Endodermal cell (in vitro differentiated cells): ENCODE data around the gene CAMK2A. TPM values are rescaled to one million over a fixed set of nuclear protein-coding genes. Genes with fewer than 3 reads are reported as not detected.
A peak's percentile ranks its signal among the peaks of the same experiment; 100 is the strongest.

Experiments used
- DNase-seq: peaks from one replicate; pipeline ENCODE4 v3.0.0-alpha.2; 2017
- H3K27ac ChIP-seq: 2 replicates; pipeline ENCODE4 v1.5.1; 2013; ENCODE audit warnings: mild to moderate bottlenecking, low read depth, low read length, moderate library complexity
- H3K27me3 ChIP-seq: 2 replicates; pipeline ENCODE4 v1.6.1; 2013; ENCODE audit warnings: mild to moderate bottlenecking, low read length, moderate library complexity; ENCODE audit not compliant: insufficient read depth, control insufficient read depth, poor library complexity, severe bottlenecking
- H3K36me3 ChIP-seq: 2 replicates; pipeline ENCODE4 v1.7.0; 2013; ENCODE audit warnings: mild to moderate bottlenecking, low read length, moderate library complexity; ENCODE audit not compliant: control insufficient read depth, insufficient read depth
- H3K4me1 ChIP-seq: one replicate; pipeline ENCODE4 v1.7.0; 2013; ENCODE audit warnings: low read length; ENCODE audit not compliant: control insufficient read depth, insufficient read depth
- H3K4me3 ChIP-seq: 2 replicates; pipeline ENCODE4 v1.5.1; 2013; ENCODE audit warnings: mild to moderate bottlenecking, low read length, moderate library complexity
- H3K9ac ChIP-seq: 2 replicates; pipeline ENCODE4 v1.6.1; 2013; ENCODE audit warnings: mild to moderate bottlenecking, low read length, moderate library complexity; ENCODE audit not compliant: poor library complexity, severe bottlenecking; ENCODE audit errors: extremely low read depth
- H3K9me3 ChIP-seq: 2 replicates; pipeline ENCODE4 v1.6.1; 2013; ENCODE audit warnings: mild to moderate bottlenecking, low read length, moderate library complexity; ENCODE audit not compliant: control insufficient read depth
- H3K27ac Mint-ChIP-seq: 2 replicates; pipeline ENCODE4 v1.8.0; 2020; ENCODE audit warnings: mixed read lengths
- H3K27me3 Mint-ChIP-seq: 2 replicates; pipeline ENCODE4 v1.8.0; 2021; ENCODE audit warnings: mild to moderate bottlenecking, mixed read lengths; ENCODE audit not compliant: insufficient read depth
- H3K36me3 Mint-ChIP-seq: 2 replicates; pipeline ENCODE4 v1.8.0; 2020; ENCODE audit warnings: low read depth, mixed read lengths
- H3K4me1 Mint-ChIP-seq: 2 replicates; pipeline ENCODE4 v1.8.0; 2020; ENCODE audit warnings: mixed read lengths
- H3K4me3 Mint-ChIP-seq: 2 replicates; pipeline ENCODE4 v1.8.0; 2020; ENCODE audit warnings: mild to moderate bottlenecking, moderate library complexity, mixed read lengths
- H3K9me3 Mint-ChIP-seq: 2 replicates; pipeline ENCODE4 v1.8.0; 2020; ENCODE audit warnings: mild to moderate bottlenecking, mixed read lengths
- WGBS, 2 experiments: methylation state at CpG; one replicate each; pipeline versions ENCODE4 v1.1.5 to v1.1.7; 2013; ENCODE audit warnings: missing lambda C conversion rate in 2 of 2, mixed read lengths in 1 of 2; ENCODE audit not compliant: insufficient coverage in 1 of 2, insufficient read length in 1 of 2; 5-methylcytosine and 5-hydroxymethylcytosine counted together
- total RNA-seq, 2 donors: library from RNA; stranded (reverse); fragmentation: NEBNext Ultra II Directional in 1 of 2; extraction: Animal tissue kit (Norgen Biotek cat#: 25700) in 1 of 2; gene quantifications; 2 replicates in 1 of 2; 3 replicates in 1 of 2; pipeline ENCODE4 v1.2.1, GENCODE V29; 2021
- TF ChIP-seq, protein P1 (sequence below): fragments of 200-600 bp; sonication (generic); conservative IDR thresholded peaks from 2 replicates; pipeline ENCODE4 v1.5.0; 2021; ENCODE audit warnings: antibody characterized with exemption, mild to moderate bottlenecking

CAMK2A gene
- total RNA-seq, 2 donors from 2014 or later = 0.31 to 0.49 TPM

- no peaks in the 10 kb centered on the region for H3K36me3 Mint-ChIP-seq
- no peaks in the 10 kb centered on the region for H3K9me3 Mint-ChIP-seq
- Histone ChIP-seq H3K36me3 (no peaks in the 10 kb centered on the region), H3K27ac (no peak overlapping the region), H3K4me1 (no peaks in the 10 kb centered on the region), H3K4me3 (no peak overlapping the region), H3K9ac (no peak overlapping the region), H3K9me3 (no peaks in the 10 kb centered on the region), H3K27me3 (peaks cover 17% of the 10 kb centered on the region)
- H3K4me1 Mint-ChIP-seq = peaks cover 7% of the 10 kb centered on the region
- 92 to 97% methylated on average over 2 of the region's 2 CpGs for WGBS, 2 experiments
- no peak overlapping the region for H3K4me3 Mint-ChIP-seq
- H3K27me3 Mint-ChIP-seq = peaks cover 55% of the 10 kb centered on the region
- DNase-seq = no peak
- no peak overlapping the region for H3K27ac Mint-ChIP-seq
- TF ChIP-seq, protein P1, sequence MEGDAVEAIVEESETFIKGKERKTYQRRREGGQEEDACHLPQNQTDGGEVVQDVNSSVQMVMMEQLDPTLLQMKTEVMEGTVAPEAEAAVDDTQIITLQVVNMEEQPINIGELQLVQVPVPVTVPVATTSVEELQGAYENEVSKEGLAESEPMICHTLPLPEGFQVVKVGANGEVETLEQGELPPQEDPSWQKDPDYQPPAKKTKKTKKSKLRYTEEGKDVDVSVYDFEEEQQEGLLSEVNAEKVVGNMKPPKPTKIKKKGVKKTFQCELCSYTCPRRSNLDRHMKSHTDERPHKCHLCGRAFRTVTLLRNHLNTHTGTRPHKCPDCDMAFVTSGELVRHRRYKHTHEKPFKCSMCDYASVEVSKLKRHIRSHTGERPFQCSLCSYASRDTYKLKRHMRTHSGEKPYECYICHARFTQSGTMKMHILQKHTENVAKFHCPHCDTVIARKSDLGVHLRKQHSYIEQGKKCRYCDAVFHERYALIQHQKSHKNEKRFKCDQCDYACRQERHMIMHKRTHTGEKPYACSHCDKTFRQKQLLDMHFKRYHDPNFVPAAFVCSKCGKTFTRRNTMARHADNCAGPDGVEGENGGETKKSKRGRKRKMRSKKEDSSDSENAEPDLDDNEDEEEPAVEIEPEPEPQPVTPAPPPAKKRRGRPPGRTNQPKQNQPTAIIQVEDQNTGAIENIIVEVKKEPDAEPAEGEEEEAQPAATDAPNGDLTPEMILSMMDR = no peak
These were observed 72.5 kb downstream of the CAMK2A start for GRCh38 chr5:150217038-150217437.

- 78 to 83% methylated on average over 4 to 10 of the region's 10 CpGs for WGBS, 2 experiments
- Histone ChIP-seq H3K27me3 (peaks cover 13% of the 10 kb centered on the region), H3K4me3 (no peak overlapping the region), H3K4me1 (no peaks in the 10 kb centered on the region), H3K36me3 (no peaks in the 10 kb centered on the region), H3K9me3 (no peaks in the 10 kb centered on the region), H3K27ac (no peak overlapping the region), H3K9ac (no peak overlapping the region)
- Mint-ChIP-seq H3K27ac (no peak overlapping the region), H3K27me3 (peaks cover 52% of the 10 kb centered on the region), H3K36me3 (no peaks in the 10 kb centered on the region), H3K9me3 (no peaks in the 10 kb centered on the region), H3K4me3 (no peak overlapping the region), H3K4me1 (peaks cover 13% of the 10 kb centered on the region)
- no peak for DNase-seq
- TF ChIP-seq, protein P1 = no peak
These were observed 73.3 kb downstream of the CAMK2A start for GRCh38 chr5:150215979-150216944.

GRCh38 chr5:150214289-150214688, 75.3 kb downstream of the CAMK2A start:
- DNase-seq = no peak

More at GRCh38 chr5:150214289-150214688, 75.3 kb downstream of the CAMK2A start:
- Histone ChIP-seq H3K36me3 (no peaks in the 10 kb centered on the region), H3K27ac (no peak overlapping the region), H3K4me1 (no peaks in the 10 kb centered on the region), H3K4me3 (no peak overlapping the region), H3K9me3 (no peaks in the 10 kb centered on the region), H3K9ac (no peak overlapping the region), H3K27me3 (peaks cover 13% of the 10 kb centered on the region)
- Mint-ChIP-seq H3K4me3 (no peak overlapping the region), H3K27me3 (peaks cover 46% of the 10 kb centered on the region), H3K27ac (no peak overlapping the region), H3K9me3 (no peaks in the 10 kb centered on the region), H3K36me3 (no peaks in the 10 kb centered on the region), H3K4me1 (peaks cover 18% of the 10 kb centered on the region)
- TF ChIP-seq, protein P1 = peak; percentile 36
- 70 to 85% methylated on average over 2 to 7 of the region's 7 CpGs for WGBS, 2 experiments
